K562 (cell line): ENCODE measurements around the gene OTUD5. TPM values are rescaled to one million over a fixed set of nuclear protein-coding genes. Genes with fewer than 3 reads are reported as not detected.

Experiments used
- ETV5 ChIP-seq: sonication (generic); formaldehyde crosslinking; IDR thresholded peaks from 2 replicates; pipeline ENCODE4 v1.4.0; 2020; ENCODE audit warnings: low read depth, mild to moderate bottlenecking, missing genetic modification reagents
- RFX1 ChIP-seq: fragments of 450-650 bp; IDR thresholded peaks from 2 replicates; pipeline ENCODE4 v1.6.1; 2016; ENCODE audit warnings: mild to moderate bottlenecking, moderate library complexity
- RNF2 ChIP-seq: sonication (generic); IDR thresholded peaks from 2 replicates; pipeline ENCODE4 v1.6.1; 2016
- TAF9B ChIP-seq: fragments of 450-650 bp; IDR thresholded peaks from 2 replicates; pipeline ENCODE4 v1.6.1; 2018; ENCODE audit warnings: mild to moderate bottlenecking; ENCODE audit not compliant: partially characterized antibody
- ZNF354B ChIP-seq: fragments of 250-450 bp; sonication (Bioruptor Pico); IDR thresholded peaks from 2 replicates; pipeline ENCODE4 v1.4.0; 2020
- polyA plus RNA-seq, 8 experiments: library from polyadenylated mRNA; depleted of rRNA in 4 of 8; stranded (reverse) in 5 of 8; unstranded in 3 of 8; fragments of >200 nt; fragmentation: Nextera tagmentation in 2 of 8; fragmentation: Illumina TruSeq in 1 of 8; extraction: Ambion mirVana in 2 of 8; extraction: Trizol in 1 of 8; gene quantifications; 2 replicates each; pipeline versions ENCODE4 v1.2.1 to v1.2.3, GENCODE V29; 2011 to 2014; ENCODE audit warnings: inconsistent platforms in 1 of 8, missing spikeins in 1 of 8
- total RNA-seq, 7 experiments: library from RNA; depleted of rRNA in 6 of 7; stranded (reverse); fragments of >200 nt in 6 of 7; fragmentation: Illumina TruSeq in 2 of 7; extraction: Trizol in 2 of 7; gene quantifications; 2 replicates each; pipeline versions ENCODE4 v1.2.1 to v1.2.3, GENCODE V29; 2011 to 2021; ENCODE audit warnings: low replicate concordance in 1 of 7
- TF ChIP-seq, protein P1 (sequence below): sonication (generic); formaldehyde crosslinking; IDR thresholded peaks from 2 replicates; pipeline ENCODE4 v1.8.0; 2022; ENCODE audit warnings: mild to moderate bottlenecking, missing genetic modification reagents, borderline replicate concordance
- TF ChIP-seq, protein P2 (sequence below): sonication (generic); formaldehyde crosslinking; IDR thresholded peaks from 2 replicates; pipeline ENCODE4 v1.8.0; 2022; ENCODE audit warnings: mild to moderate bottlenecking, missing genetic modification reagents
- TF ChIP-seq, protein P3 (sequence below): fragments of 150-350 bp; IDR thresholded peaks from 2 replicates; pipeline ENCODE4 v1.6.1; 2014; ENCODE audit warnings: low read depth, mild to moderate bottlenecking, low read length, borderline replicate concordance
- TF ChIP-seq, protein P4 (sequence below): fragments of 200-600 bp; sonication (generic); IDR thresholded peaks from one replicate; pipeline ENCODE4 v1.6.1; 2012; ENCODE audit warnings: mild to moderate bottlenecking, low read depth, low read length, inconsistent platforms

Gene OTUD5
- total and polyA plus RNA-seq, 9 of the 15 experiments (the other 6 are each of a cell fraction or from before 2014, with no cell fraction given) = 3.6 to 102 (median 59.0) TPM

DNA sequence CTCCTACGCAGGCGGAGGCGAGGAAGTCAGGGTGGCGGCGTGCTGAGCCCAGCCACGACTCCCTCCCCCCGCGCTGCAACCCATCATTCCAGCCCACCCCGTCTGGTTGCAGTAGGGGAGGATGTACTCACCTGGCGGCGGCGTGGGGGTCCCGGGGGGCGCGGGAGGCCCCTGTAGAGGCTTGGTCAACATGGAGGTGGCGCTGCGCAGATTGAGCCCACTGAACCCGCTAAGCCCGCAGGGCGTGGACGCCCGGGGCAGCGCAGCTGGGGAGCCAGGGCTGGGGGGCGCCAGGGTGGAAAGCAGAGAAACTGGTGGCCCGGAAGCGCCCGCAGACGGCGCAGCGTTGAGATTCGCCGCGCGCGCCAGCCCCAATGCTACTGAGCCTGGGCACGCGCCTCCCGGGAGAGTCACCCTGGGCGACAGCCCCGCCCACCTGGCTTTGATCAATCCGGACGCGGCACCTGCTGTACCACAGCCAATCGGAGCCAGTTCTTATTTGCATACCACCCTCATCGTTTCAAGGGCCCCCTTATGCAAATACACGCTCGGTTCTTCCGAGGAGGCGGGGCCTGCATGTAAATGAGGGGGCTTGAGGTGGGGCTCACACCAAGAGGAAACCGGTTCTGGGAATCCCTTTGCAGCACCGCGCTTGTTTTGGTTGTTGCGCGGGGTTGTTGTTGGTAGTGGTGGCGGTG, 38.6 kb downstream of the OTUD5 start, which contains the start of gene PIM2 (continued):
- TF ChIP-seq, protein P1, sequence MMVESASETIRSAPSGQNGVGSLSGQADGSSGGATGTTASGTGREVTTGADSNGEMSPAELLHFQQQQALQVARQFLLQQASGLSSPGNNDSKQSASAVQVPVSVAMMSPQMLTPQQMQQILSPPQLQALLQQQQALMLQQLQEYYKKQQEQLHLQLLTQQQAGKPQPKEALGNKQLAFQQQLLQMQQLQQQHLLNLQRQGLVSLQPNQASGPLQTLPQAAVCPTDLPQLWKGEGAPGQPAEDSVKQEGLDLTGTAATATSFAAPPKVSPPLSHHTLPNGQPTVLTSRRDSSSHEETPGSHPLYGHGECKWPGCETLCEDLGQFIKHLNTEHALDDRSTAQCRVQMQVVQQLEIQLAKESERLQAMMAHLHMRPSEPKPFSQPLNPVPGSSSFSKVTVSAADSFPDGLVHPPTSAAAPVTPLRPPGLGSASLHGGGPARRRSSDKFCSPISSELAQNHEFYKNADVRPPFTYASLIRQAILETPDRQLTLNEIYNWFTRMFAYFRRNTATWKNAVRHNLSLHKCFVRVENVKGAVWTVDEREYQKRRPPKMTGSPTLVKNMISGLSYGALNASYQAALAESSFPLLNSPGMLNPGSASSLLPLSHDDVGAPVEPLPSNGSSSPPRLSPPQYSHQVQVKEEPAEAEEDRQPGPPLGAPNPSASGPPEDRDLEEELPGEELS = no peak
- peak; percentile 17; the same call in 1 of the 2 replicates for TF ChIP-seq ETV5 (CRISPR knock-in tag)
- TF ChIP-seq, protein P2, sequence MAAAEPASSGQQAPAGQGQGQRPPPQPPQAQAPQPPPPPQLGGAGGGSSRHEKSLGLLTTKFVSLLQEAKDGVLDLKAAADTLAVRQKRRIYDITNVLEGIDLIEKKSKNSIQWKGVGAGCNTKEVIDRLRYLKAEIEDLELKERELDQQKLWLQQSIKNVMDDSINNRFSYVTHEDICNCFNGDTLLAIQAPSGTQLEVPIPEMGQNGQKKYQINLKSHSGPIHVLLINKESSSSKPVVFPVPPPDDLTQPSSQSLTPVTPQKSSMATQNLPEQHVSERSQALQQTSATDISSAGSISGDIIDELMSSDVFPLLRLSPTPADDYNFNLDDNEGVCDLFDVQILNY (CRISPR knock-in tag) = no peak
- TF ChIP-seq TAF9B = no peak
- no peak for TF ChIP-seq ZNF354B (CRISPR knock-in tag)
- TF ChIP-seq RNF2 = peak; percentile 18; the same call in 1 of the 2 replicates
- TF ChIP-seq, protein P3, sequence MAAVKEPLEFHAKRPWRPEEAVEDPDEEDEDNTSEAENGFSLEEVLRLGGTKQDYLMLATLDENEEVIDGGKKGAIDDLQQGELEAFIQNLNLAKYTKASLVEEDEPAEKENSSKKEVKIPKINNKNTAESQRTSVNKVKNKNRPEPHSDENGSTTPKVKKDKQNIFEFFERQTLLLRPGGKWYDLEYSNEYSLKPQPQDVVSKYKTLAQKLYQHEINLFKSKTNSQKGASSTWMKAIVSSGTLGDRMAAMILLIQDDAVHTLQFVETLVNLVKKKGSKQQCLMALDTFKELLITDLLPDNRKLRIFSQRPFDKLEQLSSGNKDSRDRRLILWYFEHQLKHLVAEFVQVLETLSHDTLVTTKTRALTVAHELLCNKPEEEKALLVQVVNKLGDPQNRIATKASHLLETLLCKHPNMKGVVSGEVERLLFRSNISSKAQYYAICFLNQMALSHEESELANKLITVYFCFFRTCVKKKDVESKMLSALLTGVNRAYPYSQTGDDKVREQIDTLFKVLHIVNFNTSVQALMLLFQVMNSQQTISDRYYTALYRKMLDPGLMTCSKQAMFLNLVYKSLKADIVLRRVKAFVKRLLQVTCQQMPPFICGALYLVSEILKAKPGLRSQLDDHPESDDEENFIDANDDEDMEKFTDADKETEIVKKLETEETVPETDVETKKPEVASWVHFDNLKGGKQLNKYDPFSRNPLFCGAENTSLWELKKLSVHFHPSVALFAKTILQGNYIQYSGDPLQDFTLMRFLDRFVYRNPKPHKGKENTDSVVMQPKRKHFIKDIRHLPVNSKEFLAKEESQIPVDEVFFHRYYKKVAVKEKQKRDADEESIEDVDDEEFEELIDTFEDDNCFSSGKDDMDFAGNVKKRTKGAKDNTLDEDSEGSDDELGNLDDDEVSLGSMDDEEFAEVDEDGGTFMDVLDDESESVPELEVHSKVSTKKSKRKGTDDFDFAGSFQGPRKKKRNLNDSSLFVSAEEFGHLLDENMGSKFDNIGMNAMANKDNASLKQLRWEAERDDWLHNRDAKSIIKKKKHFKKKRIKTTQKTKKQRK = no peak
- TF ChIP-seq RFX1 = no peak
- TF ChIP-seq, protein P4, sequence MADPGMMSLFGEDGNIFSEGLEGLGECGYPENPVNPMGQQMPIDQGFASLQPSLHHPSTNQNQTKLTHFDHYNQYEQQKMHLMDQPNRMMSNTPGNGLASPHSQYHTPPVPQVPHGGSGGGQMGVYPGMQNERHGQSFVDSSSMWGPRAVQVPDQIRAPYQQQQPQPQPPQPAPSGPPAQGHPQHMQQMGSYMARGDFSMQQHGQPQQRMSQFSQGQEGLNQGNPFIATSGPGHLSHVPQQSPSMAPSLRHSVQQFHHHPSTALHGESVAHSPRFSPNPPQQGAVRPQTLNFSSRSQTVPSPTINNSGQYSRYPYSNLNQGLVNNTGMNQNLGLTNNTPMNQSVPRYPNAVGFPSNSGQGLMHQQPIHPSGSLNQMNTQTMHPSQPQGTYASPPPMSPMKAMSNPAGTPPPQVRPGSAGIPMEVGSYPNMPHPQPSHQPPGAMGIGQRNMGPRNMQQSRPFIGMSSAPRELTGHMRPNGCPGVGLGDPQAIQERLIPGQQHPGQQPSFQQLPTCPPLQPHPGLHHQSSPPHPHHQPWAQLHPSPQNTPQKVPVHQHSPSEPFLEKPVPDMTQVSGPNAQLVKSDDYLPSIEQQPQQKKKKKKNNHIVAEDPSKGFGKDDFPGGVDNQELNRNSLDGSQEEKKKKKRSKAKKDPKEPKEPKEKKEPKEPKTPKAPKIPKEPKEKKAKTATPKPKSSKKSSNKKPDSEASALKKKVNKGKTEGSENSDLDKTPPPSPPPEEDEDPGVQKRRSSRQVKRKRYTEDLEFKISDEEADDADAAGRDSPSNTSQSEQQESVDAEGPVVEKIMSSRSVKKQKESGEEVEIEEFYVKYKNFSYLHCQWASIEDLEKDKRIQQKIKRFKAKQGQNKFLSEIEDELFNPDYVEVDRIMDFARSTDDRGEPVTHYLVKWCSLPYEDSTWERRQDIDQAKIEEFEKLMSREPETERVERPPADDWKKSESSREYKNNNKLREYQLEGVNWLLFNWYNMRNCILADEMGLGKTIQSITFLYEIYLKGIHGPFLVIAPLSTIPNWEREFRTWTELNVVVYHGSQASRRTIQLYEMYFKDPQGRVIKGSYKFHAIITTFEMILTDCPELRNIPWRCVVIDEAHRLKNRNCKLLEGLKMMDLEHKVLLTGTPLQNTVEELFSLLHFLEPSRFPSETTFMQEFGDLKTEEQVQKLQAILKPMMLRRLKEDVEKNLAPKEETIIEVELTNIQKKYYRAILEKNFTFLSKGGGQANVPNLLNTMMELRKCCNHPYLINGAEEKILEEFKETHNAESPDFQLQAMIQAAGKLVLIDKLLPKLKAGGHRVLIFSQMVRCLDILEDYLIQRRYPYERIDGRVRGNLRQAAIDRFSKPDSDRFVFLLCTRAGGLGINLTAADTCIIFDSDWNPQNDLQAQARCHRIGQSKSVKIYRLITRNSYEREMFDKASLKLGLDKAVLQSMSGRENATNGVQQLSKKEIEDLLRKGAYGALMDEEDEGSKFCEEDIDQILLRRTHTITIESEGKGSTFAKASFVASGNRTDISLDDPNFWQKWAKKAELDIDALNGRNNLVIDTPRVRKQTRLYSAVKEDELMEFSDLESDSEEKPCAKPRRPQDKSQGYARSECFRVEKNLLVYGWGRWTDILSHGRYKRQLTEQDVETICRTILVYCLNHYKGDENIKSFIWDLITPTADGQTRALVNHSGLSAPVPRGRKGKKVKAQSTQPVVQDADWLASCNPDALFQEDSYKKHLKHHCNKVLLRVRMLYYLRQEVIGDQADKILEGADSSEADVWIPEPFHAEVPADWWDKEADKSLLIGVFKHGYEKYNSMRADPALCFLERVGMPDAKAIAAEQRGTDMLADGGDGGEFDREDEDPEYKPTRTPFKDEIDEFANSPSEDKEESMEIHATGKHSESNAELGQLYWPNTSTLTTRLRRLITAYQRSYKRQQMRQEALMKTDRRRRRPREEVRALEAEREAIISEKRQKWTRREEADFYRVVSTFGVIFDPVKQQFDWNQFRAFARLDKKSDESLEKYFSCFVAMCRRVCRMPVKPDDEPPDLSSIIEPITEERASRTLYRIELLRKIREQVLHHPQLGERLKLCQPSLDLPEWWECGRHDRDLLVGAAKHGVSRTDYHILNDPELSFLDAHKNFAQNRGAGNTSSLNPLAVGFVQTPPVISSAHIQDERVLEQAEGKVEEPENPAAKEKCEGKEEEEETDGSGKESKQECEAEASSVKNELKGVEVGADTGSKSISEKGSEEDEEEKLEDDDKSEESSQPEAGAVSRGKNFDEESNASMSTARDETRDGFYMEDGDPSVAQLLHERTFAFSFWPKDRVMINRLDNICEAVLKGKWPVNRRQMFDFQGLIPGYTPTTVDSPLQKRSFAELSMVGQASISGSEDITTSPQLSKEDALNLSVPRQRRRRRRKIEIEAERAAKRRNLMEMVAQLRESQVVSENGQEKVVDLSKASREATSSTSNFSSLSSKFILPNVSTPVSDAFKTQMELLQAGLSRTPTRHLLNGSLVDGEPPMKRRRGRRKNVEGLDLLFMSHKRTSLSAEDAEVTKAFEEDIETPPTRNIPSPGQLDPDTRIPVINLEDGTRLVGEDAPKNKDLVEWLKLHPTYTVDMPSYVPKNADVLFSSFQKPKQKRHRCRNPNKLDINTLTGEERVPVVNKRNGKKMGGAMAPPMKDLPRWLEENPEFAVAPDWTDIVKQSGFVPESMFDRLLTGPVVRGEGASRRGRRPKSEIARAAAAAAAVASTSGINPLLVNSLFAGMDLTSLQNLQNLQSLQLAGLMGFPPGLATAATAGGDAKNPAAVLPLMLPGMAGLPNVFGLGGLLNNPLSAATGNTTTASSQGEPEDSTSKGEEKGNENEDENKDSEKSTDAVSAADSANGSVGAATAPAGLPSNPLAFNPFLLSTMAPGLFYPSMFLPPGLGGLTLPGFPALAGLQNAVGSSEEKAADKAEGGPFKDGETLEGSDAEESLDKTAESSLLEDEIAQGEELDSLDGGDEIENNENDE = no peak
